Measurements from ENCODE around the gene MLST8. TPM values are rescaled to one million over a fixed set of nuclear protein-coding genes. Genes with fewer than 3 reads are reported as not detected.
"Not testable (repeated sequence)": the region's sequence is repeated elsewhere in the genome, so short reads cannot be mapped to it uniquely, and the experiment has no call there.

Gene MLST8
- polyA plus RNA-seq, 1 experiment: 62.7 TPM

GRCh38 chr16:2199095-2199494 lies 6.2 kb upstream of the MLST8 start:
- no peak for DNase-seq (ENCODE audit: low read depth)
- Histone ChIP-seq H3K36me3 (ENCODE audit: control insufficient read depth, insufficient read depth, low read length) (no peaks in the 10 kb centered on the region), H3K27me3 (ENCODE audit: control insufficient read depth, insufficient read depth, low read length) (peaks cover 28% of the 10 kb centered on the region), H3K4me3 (ENCODE audit: low read depth, low read length) (no peak overlapping the region)
- ChIA-PET POLR2A (no interaction called here), CTCF (interaction anchor here (1.3 kb wide), 1 partner anchor 302 kb away, joined by 3 read pairs; no protein-coding TSS in a partner anchor)
- TF ChIP-seq CTCF (IDR thresholded peaks at IDR 0.05; ENCODE audit: insufficient read depth, low read depth, low read length): no peak

- POLR2A ChIA-PET: no interaction called here
- no peak for DNase-seq (ENCODE audit: low read depth)
- no peak for TF ChIP-seq CTCF (IDR thresholded peaks at IDR 0.05; ENCODE audit: insufficient read depth, low read depth, low read length)
- Histone ChIP-seq H3K27me3 (ENCODE audit: control insufficient read depth, insufficient read depth, low read length) (peaks cover 25% of the 10 kb centered on the region), H3K4me3 (ENCODE audit: low read depth, low read length) (no peak overlapping the region), H3K36me3 (ENCODE audit: control insufficient read depth, insufficient read depth, low read length) (no peaks in the 10 kb centered on the region)
- CTCF ChIA-PET: interaction anchor here (0.7 to 1.3 kb wide), 2 partner anchors 52 to 302 kb away, joined by 3 read pairs; no protein-coding TSS in a partner anchor
Measured at GRCh38 chr16:2199621-2200139, 5.6 kb upstream of the MLST8 start.

- H3K27me3 ChIP-seq (ENCODE audit: control insufficient read depth, insufficient read depth, low read length): peaks cover 19% of the 10 kb centered on the region
- no peak for DNase-seq (ENCODE audit: low read depth)
- no peak overlapping the region for H3K4me3 ChIP-seq (ENCODE audit: low read depth, low read length)
- H3K36me3 ChIP-seq (ENCODE audit: control insufficient read depth, insufficient read depth, low read length): no peaks in the 10 kb centered on the region
- POLR2A ChIA-PET: no interaction called here
- TF ChIP-seq CTCF (IDR thresholded peaks at IDR 0.05; ENCODE audit: insufficient read depth, low read depth, low read length): no peak
- CTCF ChIA-PET: no interaction called here
Measured at GRCh38 chr16:2200313-2200712, 4.9 kb upstream of the MLST8 start.

- POLR2A ChIA-PET; CTCF ChIA-PET; H3K4me3 ChIP-seq (ENCODE audit: low read depth, low read length); DNase-seq (ENCODE audit: low read depth); H3K36me3 ChIP-seq (ENCODE audit: control insufficient read depth, insufficient read depth, low read length); H3K27me3 ChIP-seq (ENCODE audit: control insufficient read depth, insufficient read depth, low read length): not testable (repeated sequence)
Measured at GRCh38 chr16:2203119-2203688, 2.0 kb upstream of the MLST8 start.

- POLR2A ChIA-PET: no interaction called here
- CTCF ChIA-PET: interaction anchor here (0.6 kb wide), 1 partner anchor 47 kb away, joined by 3 read pairs; the partner anchor contains the start of gene ECI1
Measured at GRCh38 chr16:2204416-2205103, 694 bp upstream of the MLST8 start.

More at GRCh38 chr16:2204416-2205103, 694 bp upstream of the MLST8 start:
- H3K4me3 ChIP-seq (ENCODE audit: low read depth, low read length): peak overlapping the region; percentile 96
- H3K36me3 ChIP-seq (ENCODE audit: control insufficient read depth, insufficient read depth, low read length): peaks cover 11% of the 10 kb centered on the region
- peaks cover 3% of the 10 kb centered on the region; the same call in 1 of the 2 replicates for H3K27me3 ChIP-seq (ENCODE audit: control insufficient read depth, insufficient read depth, low read length)
- TF ChIP-seq CTCF (IDR thresholded peaks at IDR 0.05; ENCODE audit: insufficient read depth, low read depth, low read length): no peak
- no peak for DNase-seq (ENCODE audit: low read depth)
